HepG2 (cell line): ENCODE data around the gene NINJ2. TPM values are rescaled to one million over a fixed set of nuclear protein-coding genes. Genes with fewer than 3 reads are reported as not detected.

Source experiments
- FOXC1 ChIP-seq: sonication (generic); formaldehyde crosslinking; IDR thresholded peaks from 2 replicates; pipeline ENCODE4 v1.8.0; 2022; ENCODE audit warnings: mild to moderate bottlenecking, missing genetic modification reagents, borderline replicate concordance
- GATAD2A ChIP-seq: IDR thresholded peaks from 2 replicates; pipeline ENCODE4 v1.6.1; 2016
- KLF6 ChIP-seq: IDR thresholded peaks from 2 replicates; pipeline ENCODE4 v1.8.0; 2016; ENCODE audit warnings: missing biosample characterization, missing genetic modification reagents
- MAFG ChIP-seq: sonication (generic); formaldehyde crosslinking; IDR thresholded peaks from 2 replicates; pipeline ENCODE4 v1.5.1; 2020; ENCODE audit warnings: mild to moderate bottlenecking, missing genetic modification reagents
- MED1 ChIP-seq: sonication (generic); formaldehyde crosslinking; IDR thresholded peaks from 2 replicates; pipeline ENCODE4 v1.4.0; 2020; ENCODE audit warnings: missing genetic modification reagents
- MTA1 ChIP-seq: sonication (generic); formaldehyde crosslinking; IDR thresholded peaks from 2 replicates; pipeline ENCODE4 v1.4.0; 2020; ENCODE audit warnings: missing genetic modification reagents, mild to moderate bottlenecking, borderline replicate concordance
- PHB2 ChIP-seq: fragments of 450-650 bp; IDR thresholded peaks from 2 replicates; pipeline ENCODE4 v1.6.1; 2018; ENCODE audit not compliant: partially characterized antibody
- TBP ChIP-seq: sonication (generic); formaldehyde crosslinking; IDR thresholded peaks from 2 replicates; pipeline ENCODE4 v1.5.0; 2020; ENCODE audit warnings: missing genetic modification reagents
- ZMYM4 ChIP-seq: sonication (generic); formaldehyde crosslinking; IDR thresholded peaks from 2 replicates; pipeline ENCODE4 v1.8.1; 2023; ENCODE audit warnings: mild to moderate bottlenecking, missing genetic modification reagents
- ZNF143 ChIP-seq: sonication (generic); formaldehyde crosslinking; IDR thresholded peaks from 2 replicates; pipeline ENCODE4 v1.4.0; 2020; ENCODE audit warnings: missing genetic modification reagents
- ZNF232 ChIP-seq: sonication (generic); formaldehyde crosslinking; IDR thresholded peaks from 2 replicates; pipeline ENCODE4 v1.4.0; 2020; ENCODE audit warnings: missing genetic modification reagents, borderline replicate concordance
- ZNF335 ChIP-seq: sonication (generic); formaldehyde crosslinking; IDR thresholded peaks from 2 replicates; pipeline ENCODE4 v1.4.0; 2020; ENCODE audit warnings: missing genetic modification reagents
- ZNF343 ChIP-seq: sonication (generic); formaldehyde crosslinking; IDR thresholded peaks from 2 replicates; pipeline ENCODE4 v1.4.0; 2020; ENCODE audit warnings: mild to moderate bottlenecking, missing genetic modification reagents
- ZNF431 ChIP-seq: sonication (generic); formaldehyde crosslinking; IDR thresholded peaks from 2 replicates; pipeline ENCODE4 v1.9.0; 2022; ENCODE audit warnings: missing genetic modification reagents, low read depth, mild to moderate bottlenecking, borderline replicate concordance
- ZNF557 ChIP-seq: sonication (generic); formaldehyde crosslinking; IDR thresholded peaks from 2 replicates; pipeline ENCODE4 v1.4.0; 2020; ENCODE audit warnings: missing genetic modification reagents
- ZNF660 ChIP-seq: sonication (generic); formaldehyde crosslinking; IDR thresholded peaks from 2 replicates; pipeline ENCODE4 v1.5.1; 2020; ENCODE audit warnings: mild to moderate bottlenecking, low read depth, missing genetic modification reagents, borderline replicate concordance
- polyA plus RNA-seq, 8 experiments: library from polyadenylated mRNA; depleted of rRNA in 3 of 8; stranded (reverse) in 7 of 8; unstranded in 1 of 8; fragments of >200 nt; fragmentation: Illumina TruSeq in 4 of 8; extraction: Trizol in 4 of 8; gene quantifications; 2 replicates each; pipeline versions ENCODE4 v1.2.1 to v1.2.3, GENCODE V29; 2011 to 2016; ENCODE audit warnings: low read depth in 4 of 8, missing spikeins in 1 of 8, mixed read lengths in 1 of 8; ENCODE audit not compliant: insufficient read depth in 1 of 8
- total RNA-seq, 5 experiments: library from RNA; depleted of rRNA; stranded (reverse); fragments of >200 nt; fragmentation: Illumina TruSeq; extraction: Trizol; gene quantifications; 2 replicates each; pipeline ENCODE4 v1.2.3, GENCODE V29; 2016; ENCODE audit warnings: low read depth in 1 of 5
- TF ChIP-seq, protein P1 (sequence below): sonication (generic); formaldehyde crosslinking; IDR thresholded peaks from 2 replicates; pipeline ENCODE4 v1.5.0; 2020; ENCODE audit warnings: mild to moderate bottlenecking, missing genetic modification reagents, borderline replicate concordance
- TF ChIP-seq, protein P2 (sequence below): sonication (generic); formaldehyde crosslinking; conservative IDR thresholded peaks from 2 replicates; pipeline ENCODE4 v1.4.0; 2020; ENCODE audit warnings: missing genetic modification reagents
- TF ChIP-seq, protein P3 (sequence below): fragments of 450-650 bp; IDR thresholded peaks from 2 replicates; pipeline ENCODE4 v1.6.1; 2017; ENCODE audit warnings: mild to moderate bottlenecking

NINJ2 gene
- total and polyA plus RNA-seq, 2 of the 13 experiments (the other 11 are each of a cell fraction or from before 2014, with no cell fraction given), result 0.62 to 3.8 TPM

DNA sequence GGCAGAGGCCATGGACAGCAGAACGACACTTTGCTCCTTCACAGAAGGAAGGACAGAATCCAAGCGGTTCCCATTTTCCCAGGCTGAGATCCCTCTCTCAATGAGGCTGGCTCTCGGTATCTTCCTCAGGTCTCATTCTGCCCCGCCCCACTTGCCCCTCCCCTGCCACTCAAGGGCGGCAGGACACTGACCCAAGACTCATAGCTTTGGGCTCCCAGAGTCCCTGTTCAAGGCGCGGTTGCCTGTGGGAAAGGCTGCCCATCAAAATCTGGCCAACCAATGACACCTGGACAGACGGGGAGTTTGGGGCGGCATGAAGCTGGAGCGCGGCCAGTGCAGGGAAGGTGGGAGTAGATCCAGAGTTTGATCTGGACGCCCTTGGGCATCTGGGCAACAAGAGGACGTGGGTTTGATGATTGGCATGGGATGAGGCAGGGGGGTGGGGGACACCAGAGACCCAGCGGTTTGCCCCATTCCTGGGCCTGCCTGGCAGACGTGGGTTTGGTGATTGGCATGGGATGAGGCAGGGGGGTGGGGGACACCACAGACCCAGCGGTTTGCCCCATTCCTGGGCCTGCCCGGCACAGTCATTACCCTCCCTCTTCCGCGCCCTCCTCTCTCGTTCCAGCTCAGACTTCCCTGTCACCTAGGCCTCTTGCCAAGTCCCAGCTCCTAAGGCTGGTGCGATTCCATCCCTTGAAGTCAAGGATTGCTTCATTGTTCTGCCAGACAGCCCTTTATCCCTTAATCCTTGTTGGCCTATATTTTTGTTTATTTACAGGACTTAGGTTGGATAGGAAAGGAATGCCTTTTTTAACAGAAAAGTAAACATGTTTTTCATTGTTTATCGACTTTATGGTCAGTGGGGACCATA is 92.1 kb downstream of the NINJ2 start (continued):
- no peak for TF ChIP-seq ZNF335
- peak; percentile 17; the same call in 1 of the 2 replicates for TF ChIP-seq ZNF343 (CRISPR knock-in tag)
- TF ChIP-seq GATAD2A (CRISPR knock-in tag), result peak; percentile 78
- TF ChIP-seq ZNF660 (CRISPR knock-in tag), result no peak
- TF ChIP-seq TBP (CRISPR knock-in tag), result no peak
- no peak for TF ChIP-seq MAFG
- no peak for TF ChIP-seq ZNF557 (CRISPR knock-in tag)
- TF ChIP-seq KLF6 (CRISPR knock-in tag), result no peak
- TF ChIP-seq ZNF232, result peak; percentile 40; the same call in 1 of the 2 replicates
- TF ChIP-seq, protein P1, sequence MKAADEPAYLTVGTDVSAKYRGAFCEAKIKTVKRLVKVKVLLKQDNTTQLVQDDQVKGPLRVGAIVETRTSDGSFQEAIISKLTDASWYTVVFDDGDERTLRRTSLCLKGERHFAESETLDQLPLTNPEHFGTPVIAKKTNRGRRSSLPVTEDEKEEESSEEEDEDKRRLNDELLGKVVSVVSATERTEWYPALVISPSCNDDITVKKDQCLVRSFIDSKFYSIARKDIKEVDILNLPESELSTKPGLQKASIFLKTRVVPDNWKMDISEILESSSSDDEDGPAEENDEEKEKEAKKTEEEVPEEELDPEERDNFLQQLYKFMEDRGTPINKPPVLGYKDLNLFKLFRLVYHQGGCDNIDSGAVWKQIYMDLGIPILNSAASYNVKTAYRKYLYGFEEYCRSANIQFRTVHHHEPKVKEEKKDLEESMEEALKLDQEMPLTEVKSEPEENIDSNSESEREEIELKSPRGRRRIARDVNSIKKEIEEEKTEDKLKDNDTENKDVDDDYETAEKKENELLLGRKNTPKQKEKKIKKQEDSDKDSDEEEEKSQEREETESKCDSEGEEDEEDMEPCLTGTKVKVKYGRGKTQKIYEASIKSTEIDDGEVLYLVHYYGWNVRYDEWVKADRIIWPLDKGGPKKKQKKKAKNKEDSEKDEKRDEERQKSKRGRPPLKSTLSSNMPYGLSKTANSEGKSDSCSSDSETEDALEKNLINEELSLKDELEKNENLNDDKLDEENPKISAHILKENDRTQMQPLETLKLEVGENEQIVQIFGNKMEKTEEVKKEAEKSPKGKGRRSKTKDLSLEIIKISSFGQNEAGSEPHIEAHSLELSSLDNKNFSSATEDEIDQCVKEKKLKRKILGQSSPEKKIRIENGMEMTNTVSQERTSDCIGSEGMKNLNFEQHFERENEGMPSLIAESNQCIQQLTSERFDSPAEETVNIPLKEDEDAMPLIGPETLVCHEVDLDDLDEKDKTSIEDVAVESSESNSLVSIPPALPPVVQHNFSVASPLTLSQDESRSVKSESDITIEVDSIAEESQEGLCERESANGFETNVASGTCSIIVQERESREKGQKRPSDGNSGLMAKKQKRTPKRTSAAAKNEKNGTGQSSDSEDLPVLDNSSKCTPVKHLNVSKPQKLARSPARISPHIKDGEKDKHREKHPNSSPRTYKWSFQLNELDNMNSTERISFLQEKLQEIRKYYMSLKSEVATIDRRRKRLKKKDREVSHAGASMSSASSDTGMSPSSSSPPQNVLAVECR, result no peak; the same call in 1 of the 2 replicates
- peak; percentile 42; the same call in 1 of the 2 replicates for TF ChIP-seq ZNF143 (CRISPR knock-in tag)
- 0 out of 2 replicates have a peak, but pooled peaks have one; percentile 50 for TF ChIP-seq ZNF431
- TF ChIP-seq ZMYM4 (CRISPR knock-in tag), result peak; percentile 26; the same call in 1 of the 2 replicates
- TF ChIP-seq, protein P2, sequence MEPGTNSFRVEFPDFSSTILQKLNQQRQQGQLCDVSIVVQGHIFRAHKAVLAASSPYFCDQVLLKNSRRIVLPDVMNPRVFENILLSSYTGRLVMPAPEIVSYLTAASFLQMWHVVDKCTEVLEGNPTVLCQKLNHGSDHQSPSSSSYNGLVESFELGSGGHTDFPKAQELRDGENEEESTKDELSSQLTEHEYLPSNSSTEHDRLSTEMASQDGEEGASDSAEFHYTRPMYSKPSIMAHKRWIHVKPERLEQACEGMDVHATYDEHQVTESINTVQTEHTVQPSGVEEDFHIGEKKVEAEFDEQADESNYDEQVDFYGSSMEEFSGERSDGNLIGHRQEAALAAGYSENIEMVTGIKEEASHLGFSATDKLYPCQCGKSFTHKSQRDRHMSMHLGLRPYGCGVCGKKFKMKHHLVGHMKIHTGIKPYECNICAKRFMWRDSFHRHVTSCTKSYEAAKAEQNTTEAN (CRISPR knock-in tag), result no peak
- no peak for TF ChIP-seq FOXC1 (CRISPR knock-in tag)
- TF ChIP-seq MED1 (CRISPR knock-in tag), result peak; percentile 45; the same call in 1 of the 2 replicates
- no peak for TF ChIP-seq PHB2
- TF ChIP-seq, protein P3, sequence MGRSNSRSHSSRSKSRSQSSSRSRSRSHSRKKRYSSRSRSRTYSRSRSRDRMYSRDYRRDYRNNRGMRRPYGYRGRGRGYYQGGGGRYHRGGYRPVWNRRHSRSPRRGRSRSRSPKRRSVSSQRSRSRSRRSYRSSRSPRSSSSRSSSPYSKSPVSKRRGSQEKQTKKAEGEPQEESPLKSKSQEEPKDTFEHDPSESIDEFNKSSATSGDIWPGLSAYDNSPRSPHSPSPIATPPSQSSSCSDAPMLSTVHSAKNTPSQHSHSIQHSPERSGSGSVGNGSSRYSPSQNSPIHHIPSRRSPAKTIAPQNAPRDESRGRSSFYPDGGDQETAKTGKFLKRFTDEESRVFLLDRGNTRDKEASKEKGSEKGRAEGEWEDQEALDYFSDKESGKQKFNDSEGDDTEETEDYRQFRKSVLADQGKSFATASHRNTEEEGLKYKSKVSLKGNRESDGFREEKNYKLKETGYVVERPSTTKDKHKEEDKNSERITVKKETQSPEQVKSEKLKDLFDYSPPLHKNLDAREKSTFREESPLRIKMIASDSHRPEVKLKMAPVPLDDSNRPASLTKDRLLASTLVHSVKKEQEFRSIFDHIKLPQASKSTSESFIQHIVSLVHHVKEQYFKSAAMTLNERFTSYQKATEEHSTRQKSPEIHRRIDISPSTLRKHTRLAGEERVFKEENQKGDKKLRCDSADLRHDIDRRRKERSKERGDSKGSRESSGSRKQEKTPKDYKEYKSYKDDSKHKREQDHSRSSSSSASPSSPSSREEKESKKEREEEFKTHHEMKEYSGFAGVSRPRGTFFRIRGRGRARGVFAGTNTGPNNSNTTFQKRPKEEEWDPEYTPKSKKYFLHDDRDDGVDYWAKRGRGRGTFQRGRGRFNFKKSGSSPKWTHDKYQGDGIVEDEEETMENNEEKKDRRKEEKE, result no peak
- no peak; the same call in 1 of the 2 replicates for TF ChIP-seq MTA1
